Neuronal stem cell (in vitro differentiated cells): ENCODE results near the gene PLAAT4.

Source experiments
- DNase-seq: peaks from one replicate; pipeline ENCODE4 v3.0.0-alpha.2; 2013; ENCODE audit warnings: low spot score
- H2AFZ ChIP-seq: one replicate; pipeline ENCODE4 v1.6.1; 2013; ENCODE audit warnings: mild to moderate bottlenecking, low read length, inconsistent platforms
- H2AK5ac ChIP-seq: 2 replicates; pipeline ENCODE4 v1.6.1; 2013; ENCODE audit warnings: low read depth, mild to moderate bottlenecking, inconsistent platforms, low read length, moderate library complexity, mixed read lengths
- H2BK120ac ChIP-seq: 2 replicates; pipeline ENCODE4 v1.6.1; 2013; ENCODE audit warnings: low read depth, mild to moderate bottlenecking, inconsistent platforms, low read length, moderate library complexity, mixed read lengths
- H2BK12ac ChIP-seq: one replicate; pipeline ENCODE4 v1.6.1; 2013; ENCODE audit warnings: low read length, inconsistent platforms
- H2BK15ac ChIP-seq: 2 replicates; pipeline ENCODE4 v1.6.1; 2013; ENCODE audit warnings: mild to moderate bottlenecking, low read length, inconsistent platforms, mixed read lengths
- H2BK5ac ChIP-seq: one replicate; pipeline ENCODE4 v1.6.1; 2013; ENCODE audit warnings: inconsistent platforms, mild to moderate bottlenecking, low read length, moderate library complexity
- H3K14ac ChIP-seq: one replicate; pipeline ENCODE4 v1.6.1; 2013; ENCODE audit warnings: low read length, inconsistent platforms
- H3K18ac ChIP-seq: 2 replicates; pipeline ENCODE4 v1.6.1; 2013; ENCODE audit warnings: low read length, inconsistent platforms
- H3K23ac ChIP-seq: 2 replicates; pipeline ENCODE4 v1.6.1; 2013; ENCODE audit warnings: low read depth, mild to moderate bottlenecking, mixed read lengths, low read length, inconsistent platforms; ENCODE audit not compliant: poor library complexity
- H3K27ac ChIP-seq: replicated peaks from 3 replicates; pipeline ENCODE4 v1.5.1; 2013; ENCODE audit warnings: low read length, inconsistent platforms
- H3K27me3 ChIP-seq, 3 experiments: 2 replicates each; pipeline ENCODE4 v1.6.1; 2013; ENCODE audit warnings: low read length in 3 of 3, mild to moderate bottlenecking in 2 of 3, inconsistent platforms in 1 of 3, low read depth in 1 of 3, mixed read lengths in 1 of 3, moderate library complexity in 1 of 3; ENCODE audit not compliant: control insufficient read depth in 3 of 3, insufficient read depth in 3 of 3
- H3K36me3 ChIP-seq, 2 donors: replicated peaks in 1 of 2; 2 replicates each; pipeline ENCODE4 v1.6.1; 2013; ENCODE audit warnings: low read length in 2 of 2; ENCODE audit not compliant: control insufficient read depth in 2 of 2, insufficient read depth in 2 of 2
- H3K4ac ChIP-seq: 2 replicates; pipeline ENCODE4 v1.6.1; 2013; ENCODE audit warnings: inconsistent platforms, mild to moderate bottlenecking, low read length, moderate library complexity
- H3K4me1 ChIP-seq, 2 donors: 1 replicate in 1 of 2; 2 replicates in 1 of 2; pipeline ENCODE4 v1.6.1; 2013; ENCODE audit warnings: low read length in 2 of 2, low read depth in 1 of 2; ENCODE audit not compliant: control insufficient read depth in 2 of 2, insufficient read depth in 1 of 2
- H3K4me2 ChIP-seq: one replicate; pipeline ENCODE4 v1.6.1; 2013; ENCODE audit warnings: mild to moderate bottlenecking, low read length, inconsistent platforms; ENCODE audit not compliant: insufficient read depth, poor library complexity, severe bottlenecking
- H3K4me3 ChIP-seq, 2 donors: 2 replicates each; pipeline ENCODE4 v1.5.1; 2013; ENCODE audit warnings: low read length in 2 of 2, mild to moderate bottlenecking in 2 of 2, inconsistent platforms in 1 of 2, moderate library complexity in 1 of 2
- H3K79me1 ChIP-seq: one replicate; pipeline ENCODE4 v1.6.1; 2013; ENCODE audit warnings: low read depth, mild to moderate bottlenecking, inconsistent platforms, low read length, moderate library complexity
- H3K9ac ChIP-seq: one replicate; pipeline ENCODE4 v1.6.1; 2013; ENCODE audit warnings: mild to moderate bottlenecking, low read depth, low read length, inconsistent platforms; ENCODE audit not compliant: poor library complexity
- H3K9me3 ChIP-seq, 2 donors: replicated peaks in 1 of 2; 2 replicates each; pipeline versions ENCODE3 to v1.6.1; 2013; ENCODE audit warnings: low read length in 2 of 2, mild to moderate bottlenecking in 2 of 2, inconsistent platforms in 1 of 2, low read depth in 1 of 2, mixed read lengths in 1 of 2, moderate library complexity in 1 of 2; ENCODE audit not compliant: control insufficient read depth in 2 of 2, insufficient read depth in 1 of 2
- H4K8ac ChIP-seq: one replicate; pipeline ENCODE4 v1.6.1; 2013; ENCODE audit warnings: low read depth, mild to moderate bottlenecking, inconsistent platforms, low read length, moderate library complexity
- H4K91ac ChIP-seq: one replicate; pipeline ENCODE4 v1.6.1; 2013; ENCODE audit warnings: low read length, low read depth, mild to moderate bottlenecking, inconsistent platforms; ENCODE audit not compliant: poor library complexity
- WGBS, 2 donors: extraction: QIAGEN DNeasy Blood & Tissue Kit; methylation state at CpG; one replicate each; pipeline ENCODE4 v1.1.7; 2013; ENCODE audit warnings: missing lambda C conversion rate in 2 of 2, mixed read lengths in 1 of 2; ENCODE audit not compliant: insufficient read length in 2 of 2, insufficient replicate concordance in 1 of 2; ENCODE audit errors: extremely low coverage in 2 of 2; 5-methylcytosine and 5-hydroxymethylcytosine counted together

The PLAAT4 gene

DNA sequence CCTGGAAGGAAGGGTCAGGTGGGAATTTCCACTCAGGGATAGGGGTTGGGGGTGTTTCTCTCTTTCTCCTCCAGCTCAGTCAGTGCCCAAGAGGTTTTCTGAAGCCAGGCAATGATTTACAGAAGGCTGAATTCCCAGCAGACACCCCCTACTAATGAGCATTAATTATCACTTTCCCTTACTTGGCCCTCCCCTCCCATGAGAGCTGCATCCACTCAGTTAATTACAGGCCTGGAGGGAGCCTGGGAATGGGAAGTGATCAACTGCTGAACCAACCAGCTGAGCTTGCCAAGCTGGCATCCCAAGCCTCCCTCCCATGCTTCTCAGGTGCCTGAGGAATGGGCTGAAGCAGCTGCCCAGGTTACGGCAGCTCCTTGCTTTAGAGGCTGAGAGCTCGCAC, 29.7 kb upstream of the PLAAT4 start:
- DNase-seq = no peak
- Histone ChIP-seq H3K27me3 (peaks cover 0 to 11% (median 0%) of the 10 kb centered on the region in 3 experiments), H2BK5ac (no peak overlapping the region), H3K9me3 (no peaks in the 10 kb centered on the region), H2BK12ac (no peak overlapping the region), H3K4ac (no peak overlapping the region), H2AK5ac (no peak overlapping the region), H3K14ac (no peak overlapping the region), H4K8ac (no peak overlapping the region), H2BK120ac (no peak overlapping the region), H3K18ac (no peak overlapping the region), H3K4me1 (peaks cover 0 to 13% of the 10 kb centered on the region in 2 donors), H3K9ac (no peak overlapping the region), H2BK15ac (no peak overlapping the region), H3K79me1 (peaks cover 1% of the 10 kb centered on the region), H3K27ac (no peak overlapping the region), H3K4me2 (no peak overlapping the region), H4K91ac (no peak overlapping the region), H3K4me3 (no peak overlapping the region), H3K23ac (no peak overlapping the region), H3K36me3 (no peaks in the 10 kb centered on the region), H2AFZ (no peak overlapping the region)
- no CpG with 5 or more reads among the region's 2 CpGs for WGBS, 2 donors

DNA sequence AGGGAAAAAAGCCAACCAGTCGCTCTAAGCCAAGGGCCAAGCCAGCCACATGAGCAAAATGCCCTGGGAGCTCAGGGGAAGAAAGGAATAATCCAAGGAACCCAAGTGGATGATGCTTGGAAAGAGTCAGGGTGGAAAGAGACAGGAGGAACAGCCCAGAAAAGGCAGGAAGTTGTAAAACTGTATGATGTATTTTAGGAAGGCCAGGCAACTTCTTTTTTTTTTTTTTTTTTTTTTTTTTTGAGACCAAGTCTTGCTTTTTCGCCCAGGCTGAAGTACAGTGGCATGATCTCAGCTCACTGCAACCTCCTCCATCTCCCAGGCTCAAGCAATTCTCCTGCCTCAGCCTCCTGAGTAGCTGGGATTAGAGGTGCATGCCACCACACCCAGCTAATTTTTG, 29.1 kb upstream of the PLAAT4 start:
- Histone ChIP-seq H3K23ac (no peak overlapping the region), H3K9me3 (no peaks in the 10 kb centered on the region), H2BK12ac (no peak overlapping the region), H4K91ac (no peak overlapping the region), H2BK5ac (no peak overlapping the region), H3K14ac (no peak overlapping the region), H3K4me1 (peaks cover 0 to 13% of the 10 kb centered on the region in 2 donors), H3K4me2 (no peak overlapping the region), H3K4ac (no peak overlapping the region), H3K4me3 (no peak overlapping the region), H4K8ac (no peak overlapping the region), H3K27ac (no peak overlapping the region), H2AFZ (no peak overlapping the region), H3K79me1 (peaks cover 1% of the 10 kb centered on the region), H3K27me3 (peaks cover 0 to 15% (median 0%) of the 10 kb centered on the region in 3 experiments), H2AK5ac (no peak overlapping the region), H2BK15ac (no peak overlapping the region), H2BK120ac (no peak overlapping the region), H3K9ac (no peak overlapping the region), H3K18ac (no peak overlapping the region), H3K36me3 (no peaks in the 10 kb centered on the region)
- DNase-seq = no peak
- WGBS, 2 donors = no CpG with 5 or more reads among the region's 2 CpGs

DNA sequence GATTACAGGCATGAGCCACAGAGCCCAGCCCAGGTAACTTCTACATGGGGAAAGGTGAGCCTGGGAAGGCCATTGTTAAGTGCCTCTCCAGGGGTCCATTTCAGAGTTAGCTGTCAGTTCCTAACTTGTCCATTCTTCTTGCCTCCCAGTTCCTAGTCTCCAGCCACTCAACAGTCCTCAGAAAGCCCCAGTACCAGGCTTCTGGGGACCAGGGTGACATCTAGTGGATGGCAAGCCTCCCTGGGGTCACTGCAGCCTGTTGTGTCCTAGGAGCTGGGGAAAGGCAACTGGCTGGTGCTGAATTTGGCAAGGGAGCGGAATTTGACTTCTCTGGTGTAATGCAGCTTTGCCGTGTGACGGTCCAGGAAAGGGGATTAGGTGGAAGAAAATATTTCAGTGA, 28.6 kb upstream of the PLAAT4 start:
- H3K4me3 ChIP-seq = no peak overlapping the region
- no peak overlapping the region for H4K8ac ChIP-seq
- WGBS, 2 donors = no CpG with 5 or more reads among the region's 3 CpGs
- H3K79me1 ChIP-seq = peaks cover 1% of the 10 kb centered on the region
- H3K4me1 ChIP-seq = peaks cover 0 to 13% of the 10 kb centered on the region in 2 donors
- H3K14ac ChIP-seq = no peak overlapping the region
- H2BK12ac ChIP-seq = no peak overlapping the region
- H3K18ac ChIP-seq = no peak overlapping the region
- H3K36me3 ChIP-seq = no peaks in the 10 kb centered on the region
- no peak overlapping the region for H2BK15ac ChIP-seq
- DNase-seq = peak; percentile 20
- no peak overlapping the region for H4K91ac ChIP-seq
- H2BK5ac ChIP-seq = no peak overlapping the region
- H2AFZ ChIP-seq = no peak overlapping the region
- H3K9ac ChIP-seq = no peak overlapping the region
- H2BK120ac ChIP-seq = no peak overlapping the region
- H3K4me2 ChIP-seq = no peak overlapping the region
- H3K23ac ChIP-seq = no peak overlapping the region
- H3K27ac ChIP-seq = no peak overlapping the region
- H3K9me3 ChIP-seq = no peaks in the 10 kb centered on the region
- H3K27me3 ChIP-seq = peaks cover 0 to 16% (median 0%) of the 10 kb centered on the region in 3 experiments
- no peak overlapping the region for H2AK5ac ChIP-seq
- no peak overlapping the region for H3K4ac ChIP-seq

DNA sequence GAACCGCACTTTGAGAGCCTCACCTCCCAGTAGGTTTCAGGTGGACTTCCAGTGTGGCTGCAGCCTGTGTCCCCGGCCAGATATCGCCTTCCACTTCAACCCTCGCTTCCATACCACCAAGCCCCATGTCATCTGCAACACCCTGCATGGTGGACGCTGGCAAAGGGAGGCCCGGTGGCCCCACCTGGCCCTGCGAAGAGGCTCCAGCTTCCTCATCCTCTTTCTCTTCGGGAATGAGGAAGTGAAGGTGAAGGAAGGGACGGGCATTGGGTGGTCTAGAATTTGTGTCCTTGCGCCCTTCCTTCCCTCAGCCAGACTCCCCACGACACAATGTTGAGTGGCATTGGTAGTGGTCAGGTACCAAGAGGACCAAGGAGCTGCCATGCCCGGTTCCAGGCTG, 27.9 kb upstream of the PLAAT4 start:
- H3K14ac ChIP-seq = peak overlapping the region; percentile 50
- H4K91ac ChIP-seq = no peak overlapping the region
- H3K23ac ChIP-seq = no peak overlapping the region
- no peak overlapping the region for H4K8ac ChIP-seq
- peak overlapping the region; percentile 9 for H3K9ac ChIP-seq
- H2BK15ac ChIP-seq = peak overlapping the region; percentile 32
- peak overlapping the region; percentile 21 for H2BK5ac ChIP-seq
- no peak overlapping the region for H3K27ac ChIP-seq
- H3K27me3 ChIP-seq = peaks cover 0 to 19% (median 0%) of the 10 kb centered on the region in 3 experiments
- no peak overlapping the region for H3K4me3 ChIP-seq
- H2AK5ac ChIP-seq = peak overlapping the region; percentile 33
- peaks cover 0 to 13% of the 10 kb centered on the region in 2 donors for H3K4me1 ChIP-seq
- H3K18ac ChIP-seq = peak overlapping the region; percentile 22
- no peak for DNase-seq
- no peaks in the 10 kb centered on the region for H3K9me3 ChIP-seq
- H3K79me1 ChIP-seq = peaks cover 1% of the 10 kb centered on the region
- no peak overlapping the region for H2AFZ ChIP-seq
- peak overlapping the region; percentile 17 for H2BK120ac ChIP-seq
- no peak overlapping the region for H2BK12ac ChIP-seq
- no peak overlapping the region for H3K4me2 ChIP-seq
- H3K36me3 ChIP-seq = no peaks in the 10 kb centered on the region
- no CpG with 5 or more reads among the region's 12 CpGs for WGBS, 2 donors
- no peak overlapping the region for H3K4ac ChIP-seq
